Astrocyte of the spinal cord (primary cell): ENCODE data around the gene PCSK9.
A peak's percentile ranks its signal among the peaks of the same experiment; 100 is the strongest.

Experiments used
- DNase-seq: peaks from one replicate; pipeline ENCODE4 v3.0.0; 2011; ENCODE audit warnings: low read depth, low spot score
- H3K4me3 ChIP-seq: 2 replicates; pipeline ENCODE4 v1.5.1; 2011; ENCODE audit warnings: low read depth, mild to moderate bottlenecking, low read length, moderate library complexity
- CTCF ChIP-seq: IDR thresholded peaks from 2 replicates; pipeline ENCODE4 v1.5.1; 2012; ENCODE audit warnings: low read depth, mild to moderate bottlenecking, low read length, inconsistent platforms
- in situ Hi-C: cut with HindIII; loops from 2 replicates; pipeline ENCODE4 v1.10.0; 2017; ENCODE audit warnings: low sequenced_read_pairs

Gene PCSK9

DNA sequence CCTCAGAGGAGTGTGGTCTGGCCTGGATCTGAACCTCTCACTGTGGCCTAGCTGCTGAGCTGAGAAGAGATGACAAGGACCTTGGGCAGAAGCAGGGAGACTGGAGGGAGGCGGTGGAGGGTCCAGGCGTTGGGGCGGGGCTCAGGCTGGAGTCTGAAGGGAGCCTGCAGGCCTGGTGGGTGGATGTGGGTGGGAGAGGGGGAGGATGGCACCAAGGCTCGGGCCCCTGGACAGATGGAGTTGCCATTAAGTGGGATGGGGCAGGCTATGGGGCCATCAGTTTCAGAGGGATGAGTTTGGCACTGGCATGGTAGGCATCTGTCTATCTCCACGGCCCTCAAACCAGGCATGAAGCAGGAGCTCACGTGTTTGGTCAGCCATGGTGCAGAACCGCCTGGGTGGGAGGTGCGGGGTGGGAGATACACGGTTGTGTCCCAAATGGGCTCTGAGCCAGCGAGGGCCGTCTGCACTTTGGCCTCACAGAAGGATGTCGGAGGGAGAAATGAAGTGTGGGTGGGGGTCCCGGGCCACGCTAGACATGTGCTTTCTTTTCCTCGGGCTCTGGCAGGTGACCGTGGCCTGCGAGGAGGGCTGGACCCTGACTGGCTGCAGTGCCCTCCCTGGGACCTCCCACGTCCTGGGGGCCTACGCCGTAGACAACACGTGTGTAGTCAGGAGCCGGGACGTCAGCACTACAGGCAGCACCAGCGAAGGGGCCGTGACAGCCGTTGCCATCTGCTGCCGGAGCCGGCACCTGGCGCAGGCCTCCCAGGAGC is 23.6 kb downstream of the PCSK9 start:
- TF ChIP-seq CTCF: no peak
- no peak overlapping the region for H3K4me3 ChIP-seq
- DNase-seq: no peak
- in situ Hi-C loops: no loop called here

- no peak for DNase-seq
- no peak overlapping the region for H3K4me3 ChIP-seq
- TF ChIP-seq CTCF: no peak
- in situ Hi-C loops: no loop called here
Measured at GRCh38 chr1:55063577-55063942, 24.2 kb downstream of the PCSK9 start.

GRCh38 chr1:55064071-55064581 is 24.8 kb downstream of the PCSK9 start:
- no peak overlapping the region for H3K4me3 ChIP-seq
- no peak for DNase-seq
- in situ Hi-C loops: no loop called here
- TF ChIP-seq CTCF: no peak

DNA sequence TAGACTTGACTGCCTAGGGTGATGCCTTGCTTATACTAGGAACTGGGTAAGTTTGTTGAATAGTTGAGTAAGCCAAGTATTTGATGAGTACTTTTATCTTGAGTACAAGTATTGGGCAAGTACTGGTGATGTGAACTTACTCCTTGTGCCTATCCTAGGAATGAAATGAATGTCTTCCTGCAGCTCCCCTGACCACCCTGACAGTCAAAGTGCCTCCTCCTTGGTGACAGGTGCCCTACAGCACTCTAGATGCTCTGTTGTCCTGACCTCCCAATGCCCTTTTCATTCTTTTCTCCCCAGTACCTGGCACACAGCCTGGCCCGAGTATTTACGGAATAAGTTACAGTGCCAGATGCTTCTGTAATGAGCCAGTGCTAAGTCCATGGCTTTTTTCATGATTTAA is 25.5 kb downstream of the PCSK9 start:
- no peak for TF ChIP-seq CTCF
- peak; percentile 68 for DNase-seq
- no peak overlapping the region for H3K4me3 ChIP-seq
- in situ Hi-C loops: no loop called here

GRCh38 chr1:55065648-55066047 is 26.3 kb downstream of the PCSK9 start:
- in situ Hi-C loops: no loop called here
- TF ChIP-seq CTCF: no peak
- no peak for DNase-seq
- H3K4me3 ChIP-seq: no peak overlapping the region

GRCh38 chr1:55067022-55067778 is 27.9 kb downstream of the PCSK9 start:
- in situ Hi-C loops: no loop called here
- no peak overlapping the region for H3K4me3 ChIP-seq
- DNase-seq: no peak
- TF ChIP-seq CTCF: no peak
